ENCODE results near the gene KCNAB1.
"Not testable (repeated sequence)": the region's sequence is repeated elsewhere in the genome, so short reads cannot be mapped to it uniquely, and the experiment has no call there.

Gene KCNAB1

DNA sequence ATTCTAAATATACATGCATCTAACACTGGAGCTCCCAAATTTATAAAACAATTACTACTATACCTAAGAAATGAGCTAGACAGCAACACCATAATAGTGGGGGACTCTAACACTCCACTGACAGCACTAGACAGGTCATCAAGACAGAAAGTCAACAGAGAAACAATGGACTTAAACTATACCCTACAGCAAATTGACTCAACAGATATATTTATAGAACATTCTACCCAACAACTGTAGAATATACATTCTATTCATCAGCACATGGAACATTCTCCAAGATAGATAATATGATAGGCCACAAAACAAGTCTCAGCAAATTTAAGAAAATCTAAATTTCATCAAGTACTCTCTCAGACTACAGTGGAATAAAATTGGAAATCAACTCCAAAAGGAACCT, 102.0 kb downstream of the KCNAB1 start:
- not testable (repeated sequence) for DNase-seq (ENCODE audit: low spot score)

GRCh38 chr3:156224046-156224445, 103.7 kb downstream of the KCNAB1 start:
- DNase-seq (ENCODE audit: low spot score): not testable (repeated sequence)

GRCh38 chr3:156226676-156227420, 106.5 kb downstream of the KCNAB1 start:
- DNase-seq (ENCODE audit: low spot score): no peak

DNA sequence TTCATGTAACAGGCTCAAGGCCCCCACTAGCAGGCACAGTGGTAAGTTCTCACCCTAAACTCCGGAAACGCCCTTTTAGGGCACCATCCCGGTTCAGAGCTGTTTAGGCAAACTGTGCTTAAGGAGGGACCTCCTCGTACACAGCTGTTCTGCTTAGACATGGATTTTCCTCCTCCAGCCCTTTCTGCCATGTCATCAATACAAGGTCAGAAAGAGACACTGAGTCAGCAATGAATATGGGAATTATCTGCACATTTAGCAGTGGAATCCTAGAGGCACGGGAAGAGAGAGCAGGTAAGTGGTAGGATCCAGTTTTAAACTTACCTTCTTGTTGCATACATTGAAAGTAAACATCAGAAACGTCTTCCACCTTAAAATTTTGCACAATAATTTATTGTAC, 107.3 kb downstream of the KCNAB1 start:
- no peak for DNase-seq (ENCODE audit: low spot score)

DNA sequence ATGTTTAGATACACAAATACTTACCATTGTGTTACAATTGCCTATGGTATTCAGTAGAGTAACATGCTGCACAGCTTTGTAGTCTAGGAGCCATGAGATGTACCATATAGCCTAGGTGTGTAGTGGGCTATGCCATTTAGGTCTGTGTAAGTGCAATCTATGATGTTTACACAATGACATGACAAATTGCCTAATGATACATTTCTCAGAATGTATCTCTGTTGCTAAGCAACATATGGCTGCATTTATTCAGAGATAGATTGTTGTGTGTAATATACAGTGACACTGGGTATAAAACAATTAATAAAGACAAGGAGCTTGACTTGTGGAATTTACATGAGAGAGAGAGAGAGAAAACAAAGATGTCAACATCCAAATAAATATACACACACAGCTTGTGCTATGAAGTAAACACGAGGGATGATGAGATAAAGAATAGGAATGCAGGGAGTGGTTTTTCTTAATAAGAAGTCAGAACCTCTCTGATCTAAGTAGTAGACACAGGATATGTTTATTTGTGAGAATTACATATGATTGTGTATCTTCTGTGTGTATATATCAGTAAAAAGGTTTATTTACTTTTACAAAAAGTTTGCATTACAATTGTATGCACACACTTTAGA, 110.0 kb downstream of the KCNAB1 start:
- no peak for DNase-seq (ENCODE audit: low spot score)

DNA sequence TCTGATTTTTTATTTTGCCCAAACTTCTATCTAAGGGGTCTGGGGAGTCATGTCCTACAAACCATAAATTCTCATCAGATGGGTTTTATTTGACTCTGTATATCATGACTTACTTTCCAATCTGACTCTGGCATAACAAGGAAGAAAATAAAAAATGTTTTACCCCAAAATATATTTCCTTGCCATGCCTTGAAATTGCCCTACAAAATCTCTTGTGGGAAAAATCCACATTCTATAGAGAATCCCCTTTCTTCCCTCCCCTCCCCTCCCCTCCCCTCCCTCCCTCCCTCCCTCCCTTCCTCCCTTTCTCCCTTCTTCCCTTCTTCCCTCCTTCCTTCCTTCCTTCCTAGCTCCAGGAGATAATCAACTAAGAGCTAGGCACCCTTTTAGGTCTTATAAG, 110.8 kb downstream of the KCNAB1 start:
- not testable (repeated sequence) for DNase-seq (ENCODE audit: low spot score)

- no peak for DNase-seq (ENCODE audit: low spot score)
These were observed 113.5 kb downstream of the KCNAB1 start for GRCh38 chr3:156233876-156234275.

GRCh38 chr3:156236556-156237260, 116.3 kb downstream of the KCNAB1 start:
- DNase-seq (ENCODE audit: low spot score): no peak

GRCh38 chr3:156240642-156241041, 120.3 kb downstream of the KCNAB1 start:
- no peak for DNase-seq (ENCODE audit: low spot score)

- DNase-seq (ENCODE audit: low spot score): no peak
These were observed 126.8 kb downstream of the KCNAB1 start for GRCh38 chr3:156246961-156247725.

DNA sequence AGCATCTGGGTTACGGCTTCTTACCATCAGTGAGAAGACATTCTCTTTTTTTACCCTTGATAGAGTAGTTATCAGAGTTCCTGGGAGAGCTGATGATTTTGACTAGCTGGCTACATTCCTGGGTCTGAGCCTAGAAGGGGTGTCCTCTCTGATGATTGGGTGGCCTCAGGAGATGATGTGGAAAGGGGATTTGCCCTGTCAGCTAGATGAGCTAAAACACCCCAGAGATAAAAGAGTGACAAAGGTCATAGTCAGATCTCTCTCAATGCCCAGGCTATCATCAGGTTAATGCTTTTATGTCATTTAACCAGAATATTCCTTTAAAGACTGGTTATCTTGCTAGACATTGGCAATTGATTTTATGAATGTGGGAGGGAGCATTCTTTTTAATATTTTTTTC, 130.2 kb downstream of the KCNAB1 start:
- DNase-seq (ENCODE audit: low spot score): no peak

- DNase-seq (ENCODE audit: low spot score): no peak
These were observed 131.0 kb downstream of the KCNAB1 start for GRCh38 chr3:156251424-156251823.

DNA sequence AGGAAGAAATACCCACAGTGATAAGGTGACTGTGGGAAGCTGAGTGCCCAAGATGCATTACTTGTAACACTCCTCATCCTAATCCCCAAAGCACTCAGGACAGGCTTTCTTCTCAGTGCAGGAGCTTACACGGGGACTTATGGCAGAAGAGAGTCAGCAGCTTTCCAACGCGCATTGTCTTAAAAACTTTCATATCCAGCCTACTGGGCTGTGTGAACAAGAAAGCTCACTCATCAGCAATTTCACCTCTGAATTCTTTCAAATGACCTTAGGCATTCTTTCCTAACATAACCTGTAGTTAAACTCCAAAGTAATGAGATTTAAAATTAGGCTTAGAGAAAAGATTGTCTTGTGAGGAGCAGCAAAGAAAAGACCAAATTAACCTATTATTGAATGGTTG, 132.3 kb downstream of the KCNAB1 start:
- no peak for DNase-seq (ENCODE audit: low spot score)

DNA sequence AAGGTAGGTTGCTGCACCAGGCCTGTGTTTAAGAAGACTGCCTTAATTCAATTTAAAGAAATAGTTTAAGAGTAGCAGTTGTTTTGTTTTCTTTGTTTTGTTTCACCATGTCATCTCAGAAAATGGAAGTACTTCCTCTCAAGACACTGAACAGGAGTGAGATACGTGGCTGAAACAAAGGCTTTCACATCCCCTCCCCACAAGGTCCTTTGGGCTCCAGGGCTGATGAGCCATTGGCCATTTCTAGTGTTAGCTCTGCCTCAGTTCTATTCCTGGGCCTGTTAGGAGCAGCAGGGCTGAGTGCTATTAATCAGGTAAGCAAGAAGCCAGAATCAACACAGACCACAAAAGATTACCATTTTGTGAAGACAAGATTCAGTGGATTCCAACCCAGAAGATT, 132.8 kb downstream of the KCNAB1 start:
- no peak for DNase-seq (ENCODE audit: low spot score)

- no peak for DNase-seq (ENCODE audit: low spot score)
These were observed 135.9 kb downstream of the KCNAB1 start for GRCh38 chr3:156256256-156256655.

GRCh38 chr3:156256945-156257344, 136.6 kb downstream of the KCNAB1 start:
- DNase-seq (ENCODE audit: low spot score): no peak

- no peak for DNase-seq (ENCODE audit: low spot score)
These were observed 137.9 kb downstream of the KCNAB1 start for GRCh38 chr3:156258301-156258700.

DNA sequence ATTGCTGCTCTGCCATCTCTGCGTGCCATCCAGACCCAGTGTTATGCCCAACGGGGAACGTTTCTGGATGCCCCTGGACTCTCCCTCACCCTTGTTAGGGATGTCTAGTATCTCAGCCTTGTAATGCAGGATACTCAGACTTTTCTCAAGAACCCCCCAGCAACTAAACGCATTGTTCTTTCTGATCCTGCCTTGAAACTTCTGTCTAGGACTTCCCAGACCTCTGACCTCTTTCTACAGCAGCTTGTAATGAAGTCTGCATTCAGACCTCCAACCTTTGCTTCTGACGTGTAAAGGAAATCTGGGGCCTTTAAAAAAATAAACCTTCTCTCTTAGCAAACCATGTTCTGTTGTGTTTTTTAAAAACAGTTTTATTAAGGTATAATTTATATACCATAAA, 139.5 kb downstream of the KCNAB1 start:
- no peak for DNase-seq (ENCODE audit: low spot score)

DNA sequence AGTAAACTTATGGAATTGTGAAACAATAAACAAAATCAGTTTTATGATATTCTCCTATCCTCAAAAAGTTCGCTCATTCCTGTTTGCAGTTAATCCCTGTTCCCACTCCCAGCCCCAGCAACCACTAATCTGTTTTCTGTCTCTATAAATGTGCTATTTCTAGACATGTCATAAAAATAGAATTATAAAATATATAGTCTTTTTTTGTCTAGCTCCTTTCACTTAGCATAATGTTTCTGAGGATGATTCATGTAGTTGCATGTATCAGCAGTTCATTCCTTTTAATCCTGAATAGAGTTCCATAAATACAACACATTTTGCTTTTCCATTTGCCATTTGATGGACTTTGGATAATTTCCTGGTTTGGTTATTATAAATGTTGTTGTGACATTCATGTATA, 140.0 kb downstream of the KCNAB1 start:
- no peak for DNase-seq (ENCODE audit: low spot score)

DNA sequence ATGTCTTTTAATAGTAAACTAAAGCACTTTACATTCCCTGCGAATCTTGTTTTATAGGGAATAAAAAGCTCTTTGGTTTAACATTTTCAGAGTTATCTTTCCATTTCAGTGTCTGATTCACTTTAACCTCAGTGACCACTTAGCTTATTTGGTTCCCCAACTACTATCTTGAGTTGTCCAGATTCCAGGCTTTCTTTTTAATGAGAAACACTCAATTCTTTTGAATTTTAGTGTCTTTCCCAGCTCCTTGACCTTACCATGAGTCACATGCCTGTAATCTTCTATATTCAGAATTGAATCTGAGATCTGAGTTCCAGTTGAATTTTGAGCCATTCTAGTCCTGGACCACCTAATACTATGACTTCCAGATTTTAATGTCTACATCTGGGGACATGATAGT, 144.4 kb downstream of the KCNAB1 start:
- no peak for DNase-seq (ENCODE audit: low spot score)

GRCh38 chr3:156271508-156271907, 151.1 kb downstream of the KCNAB1 start:
- no peak for DNase-seq (ENCODE audit: low spot score)

- DNase-seq (ENCODE audit: low spot score): no peak
These were observed 151.8 kb downstream of the KCNAB1 start for GRCh38 chr3:156271995-156272719.

Measured in AG20443 (cell line).